HepG2 (cell line): ENCODE results near the gene VSNL1. TPM values are rescaled to one million over a fixed set of nuclear protein-coding genes. Genes with fewer than 3 reads are reported as not detected.
A peak's percentile ranks its signal among the peaks of the same experiment; 100 is the strongest.

ENCODE experiments used
- ARNTL ChIP-seq: sonication (generic); formaldehyde crosslinking; IDR thresholded peaks from 2 replicates; pipeline ENCODE4 v1.4.0; 2020; ENCODE audit warnings: mild to moderate bottlenecking, missing genetic modification reagents
- ASH2L ChIP-seq: fragments of 300-600, 200-600 bp; sonication (generic); IDR thresholded peaks from 2 replicates; pipeline ENCODE4 v1.7.0; 2017; ENCODE audit warnings: low read depth, mild to moderate bottlenecking, moderate library complexity, mixed read lengths, low read length; ENCODE audit not compliant: insufficient read length
- BRF2 ChIP-seq: sonication (generic); formaldehyde crosslinking; IDR thresholded peaks from 2 replicates; pipeline ENCODE4 v1.8.1; 2022; ENCODE audit warnings: mild to moderate bottlenecking, missing genetic modification reagents
- FOXP1 ChIP-seq, 2 experiments: fragments of 450-650 bp in 1 of 2; IDR thresholded peaks; 2 replicates each; pipeline ENCODE4 v1.6.1; 2017 to 2018; ENCODE audit warnings: antibody characterized with exemption in 1 of 2
- GMEB2 ChIP-seq: IDR thresholded peaks from 2 replicates; pipeline ENCODE4 v1.6.1; 2016; ENCODE audit warnings: missing biosample characterization, missing genetic modification reagents, low read depth
- KIAA2018 ChIP-seq: sonication (generic); formaldehyde crosslinking; IDR thresholded peaks from 2 replicates; pipeline ENCODE4 v1.5.0; 2020; ENCODE audit warnings: mild to moderate bottlenecking, missing genetic modification reagents, borderline replicate concordance
- MED13 ChIP-seq: sonication (generic); formaldehyde crosslinking; IDR thresholded peaks from 2 replicates; pipeline ENCODE4 v1.5.0; 2020; ENCODE audit warnings: missing genetic modification reagents
- NFKB2 ChIP-seq: sonication (generic); formaldehyde crosslinking; IDR thresholded peaks from 2 replicates; pipeline ENCODE4 v1.4.0; 2020; ENCODE audit warnings: missing genetic modification reagents, borderline replicate concordance
- REST ChIP-seq, 2 experiments: IDR thresholded peaks; 2 replicates each; pipeline ENCODE4 v1.6.1; 2011 to 2012; ENCODE audit warnings: low read length in 2 of 2, borderline replicate concordance in 1 of 2, low read depth in 1 of 2, mild to moderate bottlenecking in 1 of 2, moderate library complexity in 1 of 2
- REXO4 ChIP-seq: sonication (generic); formaldehyde crosslinking; IDR thresholded peaks from 2 replicates; pipeline ENCODE4 v1.8.0; 2022; ENCODE audit warnings: missing genetic modification reagents, mild to moderate bottlenecking, borderline replicate concordance
- SALL1 ChIP-seq: sonication (generic); formaldehyde crosslinking; IDR thresholded peaks from 2 replicates; pipeline ENCODE4 v1.8.0; 2022; ENCODE audit warnings: mild to moderate bottlenecking, missing genetic modification reagents
- SAP130 ChIP-seq: IDR thresholded peaks from 2 replicates; pipeline ENCODE4 v1.6.1; 2016; ENCODE audit warnings: low read depth
- ZKSCAN8 ChIP-seq: IDR thresholded peaks from 2 replicates; pipeline ENCODE4 v1.6.1; 2016; ENCODE audit warnings: borderline replicate concordance, missing genetic modification reagents, missing compliant biosample characterization
- ZNF138 ChIP-seq: sonication (generic); formaldehyde crosslinking; IDR thresholded peaks from 2 replicates; pipeline ENCODE4 v1.5.0; 2020; ENCODE audit warnings: mild to moderate bottlenecking, low read depth, missing genetic modification reagents
- ZNF451 ChIP-seq: sonication (generic); formaldehyde crosslinking; IDR thresholded peaks from 2 replicates; pipeline ENCODE4 v1.5.0; 2020; ENCODE audit warnings: mild to moderate bottlenecking, missing genetic modification reagents
- ZNF761 ChIP-seq: sonication (generic); formaldehyde crosslinking; conservative IDR thresholded peaks from 2 replicates; pipeline ENCODE4 v1.4.0; 2020; ENCODE audit warnings: mild to moderate bottlenecking, missing genetic modification reagents
- polyA plus RNA-seq, 8 experiments: library from polyadenylated mRNA; depleted of rRNA in 3 of 8; stranded (reverse) in 7 of 8; unstranded in 1 of 8; fragments of >200 nt; fragmentation: Illumina TruSeq in 4 of 8; extraction: Trizol in 4 of 8; gene quantifications; 2 replicates each; pipeline versions ENCODE4 v1.2.1 to v1.2.3, GENCODE V29; 2011 to 2016; ENCODE audit warnings: low read depth in 4 of 8, missing spikeins in 1 of 8, mixed read lengths in 1 of 8; ENCODE audit not compliant: insufficient read depth in 1 of 8
- total RNA-seq, 5 experiments: library from RNA; depleted of rRNA; stranded (reverse); fragments of >200 nt; fragmentation: Illumina TruSeq; extraction: Trizol; gene quantifications; 2 replicates each; pipeline ENCODE4 v1.2.3, GENCODE V29; 2016; ENCODE audit warnings: low read depth in 1 of 5

VSNL1 gene
- total and polyA plus RNA-seq, 2 of the 13 experiments (the other 11 are each of a cell fraction or from before 2014, with no cell fraction given), result 63.2 to 95.9 TPM

- no peak for TF ChIP-seq KIAA2018 (CRISPR knock-in tag)
- no peak for TF ChIP-seq ARNTL (CRISPR knock-in tag)
- no peak for TF ChIP-seq ASH2L
- no peak for TF ChIP-seq MED13 (CRISPR knock-in tag)
- TF ChIP-seq NFKB2 (CRISPR knock-in tag), result no peak
- TF ChIP-seq ZNF138 (CRISPR knock-in tag), result no peak
- TF ChIP-seq GMEB2 (CRISPR knock-in tag), result no peak
- no peak for TF ChIP-seq FOXP1 (IDR thresholded peaks at IDR 0.05)
- peak; percentile 74; the same call in 1 of the 2 replicates for TF ChIP-seq FOXP1 (CRISPR knock-in tag; IDR thresholded peaks at IDR 0.05)
- TF ChIP-seq SALL1, result peak; percentile 17; the same call in 1 of the 2 replicates
- TF ChIP-seq ZNF761, result no peak
- no peak for TF ChIP-seq ZKSCAN8 (CRISPR knock-in tag)
- TF ChIP-seq BRF2 (CRISPR knock-in tag), result no peak
- no peak for TF ChIP-seq ZNF451 (CRISPR knock-in tag)
- no peak for TF ChIP-seq SAP130
- TF ChIP-seq REST (IDR thresholded peaks at IDR 0.05; ENCODE audit: borderline replicate concordance in 1 of 2, low read depth in 1 of 2, low read length in 2 of 2), result no peak
- 0 out of 2 replicates have a peak, but pooled peaks have one; percentile 25 for TF ChIP-seq REXO4 (CRISPR knock-in tag)
Measured at GRCh38 chr2:17584689-17585088, 44.2 kb downstream of the VSNL1 start (continued).
